Measurements from ENCODE around the gene MAP1LC3A. TPM values are rescaled to one million over a fixed set of nuclear protein-coding genes. Genes with fewer than 3 reads are reported as not detected.
"Not testable (repeated sequence)": the region's sequence is repeated elsewhere in the genome, so short reads cannot be mapped to it uniquely, and the experiment has no call there.

Gene MAP1LC3A
- total RNA-seq, 2 experiments from 2014 or later, result 2.6 to 2.7 TPM

DNA sequence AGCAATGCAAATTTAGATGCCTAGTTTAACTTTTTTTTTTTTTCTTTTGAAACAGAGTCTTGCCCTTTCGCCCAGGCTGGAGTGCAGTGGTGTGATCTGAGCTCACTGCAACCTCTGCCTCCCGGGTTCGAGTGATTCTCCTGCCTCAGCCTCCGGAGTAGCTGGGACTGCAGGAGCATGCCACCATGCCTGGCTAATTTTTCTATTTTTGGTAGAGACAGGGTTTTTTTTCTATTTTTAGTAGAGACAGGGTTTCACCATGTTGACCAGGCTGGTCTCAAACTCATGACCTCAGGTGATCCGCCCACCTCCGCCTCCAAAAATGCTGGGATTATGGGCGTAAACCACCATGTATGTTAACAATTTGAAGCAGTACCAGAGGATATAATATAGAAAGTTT is 39.7 kb upstream of the MAP1LC3A start:
- H3K27me3 Mint-ChIP-seq, POLR2A ChIA-PET, H3K9me3 Mint-ChIP-seq, H3K4me3 Mint-ChIP-seq, H3K27ac Mint-ChIP-seq, DNase-seq: not testable (repeated sequence)
- peaks cover 13% of the 10 kb centered on the region for H3K36me3 Mint-ChIP-seq (ENCODE audit: low read depth)
- CTCF ChIA-PET, result interaction anchor here (1.2 kb wide), 1 partner anchor 221 kb away, joined by 6 read pairs; no protein-coding TSS in a partner anchor
- peaks cover 32% of the 10 kb centered on the region for H3K4me1 Mint-ChIP-seq

DNA sequence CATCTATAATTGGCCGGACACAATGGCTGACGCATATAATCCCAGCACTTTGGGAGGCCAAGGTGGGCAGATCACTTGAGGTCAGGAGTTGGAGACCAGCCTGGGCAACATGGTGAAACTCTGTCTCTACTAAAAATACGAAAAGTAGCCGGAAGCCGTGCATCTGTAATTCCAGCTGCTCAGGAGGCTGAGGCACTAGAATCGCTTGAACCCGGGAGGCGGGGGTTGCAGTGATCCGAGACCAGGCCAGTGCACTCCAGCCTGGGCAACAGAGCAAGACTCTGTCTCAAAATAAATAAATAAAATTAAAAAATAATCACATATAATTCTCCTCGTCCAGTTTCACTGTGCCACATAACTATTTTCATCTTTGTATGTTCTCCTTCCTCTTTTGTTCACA is 38.7 kb upstream of the MAP1LC3A start:
- DNase-seq, POLR2A ChIA-PET, H3K4me3 Mint-ChIP-seq, H3K9me3 Mint-ChIP-seq, H3K27ac Mint-ChIP-seq, H3K27me3 Mint-ChIP-seq: not testable (repeated sequence)
- CTCF ChIA-PET, result interaction anchor here (1.3 kb wide), 1 partner anchor 207 kb away, joined by 3 read pairs; no protein-coding TSS in a partner anchor
- Mint-ChIP-seq H3K36me3 (ENCODE audit: low read depth) (peaks cover 17% of the 10 kb centered on the region), H3K4me1 (peaks cover 33% of the 10 kb centered on the region)

DNA sequence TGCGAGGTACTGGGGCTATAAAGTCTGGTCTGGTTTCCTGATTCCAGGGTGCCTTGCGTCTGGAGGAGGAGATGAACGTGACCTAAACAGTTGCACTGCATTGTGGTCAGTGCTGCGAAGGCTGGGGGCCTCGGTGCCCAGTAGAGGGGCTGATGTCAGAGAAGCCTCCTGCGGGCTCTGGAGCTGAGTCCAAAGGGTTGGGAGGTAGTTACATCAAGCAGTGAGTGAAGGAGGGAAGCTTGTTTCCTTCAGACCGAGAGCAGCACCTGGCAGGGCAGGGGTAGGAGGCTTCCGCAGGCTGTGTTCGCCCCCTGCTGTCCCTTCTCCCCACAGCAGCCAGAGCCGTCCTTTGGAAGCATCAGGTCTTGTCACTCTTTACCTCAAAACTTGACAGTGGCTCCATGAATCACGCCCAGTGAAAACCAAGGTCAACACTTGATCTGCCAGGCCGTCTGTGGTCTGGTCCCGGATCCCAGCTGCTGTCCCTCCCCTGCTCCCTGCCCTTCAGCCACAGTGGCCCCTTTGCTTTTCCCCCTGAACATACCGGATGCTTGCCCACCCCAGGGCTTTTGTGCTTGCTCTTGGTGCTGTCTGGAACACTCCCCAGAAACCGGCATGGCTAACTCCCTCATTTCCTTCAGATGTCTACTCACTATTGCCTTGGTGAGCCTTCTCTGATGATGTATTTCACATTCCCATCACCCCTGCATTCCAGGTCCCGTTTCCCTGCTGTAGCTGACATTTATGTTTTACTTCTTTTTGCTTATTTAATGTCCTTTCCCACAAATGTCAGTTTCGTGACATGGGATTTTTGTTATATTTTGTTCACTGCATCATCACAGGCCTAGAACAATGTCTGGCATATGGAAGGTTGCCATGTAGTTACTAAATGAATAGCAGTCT is 35.3 kb upstream of the MAP1LC3A start:
- POLR2A ChIA-PET, result interaction anchor here (1.0 kb wide), 1 partner anchor 211 kb away, joined by 3 read pairs; no protein-coding TSS in a partner anchor
- peaks cover 19% of the 10 kb centered on the region for H3K4me1 Mint-ChIP-seq
- CTCF ChIA-PET, result interaction anchor here (0.6 to 3.6 kb wide), 4 partner anchors 210 to 333 kb away, joined by 3 to 18 read pairs (median 4); no protein-coding TSS in a partner anchor
- H3K9me3 Mint-ChIP-seq, result no peaks in the 10 kb centered on the region
- peak; percentile 56 for DNase-seq
- H3K27ac Mint-ChIP-seq, result no peak overlapping the region
- H3K4me3 Mint-ChIP-seq, result no peak overlapping the region
- no peaks in the 10 kb centered on the region for H3K27me3 Mint-ChIP-seq
- peaks cover 25% of the 10 kb centered on the region for H3K36me3 Mint-ChIP-seq (ENCODE audit: low read depth)

DNA sequence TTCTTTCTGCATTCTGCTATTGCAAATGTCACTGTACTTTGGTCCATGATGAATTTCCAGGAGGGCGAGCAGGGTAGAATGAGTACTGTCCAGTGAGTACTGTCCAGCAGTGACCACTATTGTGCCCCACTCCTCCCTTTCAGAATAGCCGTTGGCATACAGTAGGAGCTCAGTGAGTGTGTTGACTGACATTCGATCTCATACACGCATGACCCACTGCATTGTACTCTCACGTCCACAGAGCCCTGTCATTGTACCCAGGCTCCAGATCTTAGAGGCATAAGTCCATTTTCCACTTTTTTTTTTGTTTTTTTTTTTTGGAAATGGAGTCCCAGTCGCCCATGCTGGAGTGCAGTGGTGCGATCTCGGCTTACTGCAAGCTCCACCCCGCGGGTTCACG is 34.1 kb upstream of the MAP1LC3A start:
- H3K36me3 Mint-ChIP-seq (ENCODE audit: low read depth), result peaks cover 31% of the 10 kb centered on the region
- peaks cover 15% of the 10 kb centered on the region for H3K4me1 Mint-ChIP-seq
- ChIA-PET POLR2A (no interaction called here), CTCF (interaction anchor here (0.6 to 3.6 kb wide), 3 partner anchors 211 to 243 kb away, joined by 3 to 18 read pairs (median 3); no protein-coding TSS in a partner anchor)
- no peak overlapping the region for H3K4me3 Mint-ChIP-seq
- H3K27ac Mint-ChIP-seq, result no peak overlapping the region
- no peaks in the 10 kb centered on the region for H3K27me3 Mint-ChIP-seq
- DNase-seq, result no peak
- no peaks in the 10 kb centered on the region for H3K9me3 Mint-ChIP-seq

DNA sequence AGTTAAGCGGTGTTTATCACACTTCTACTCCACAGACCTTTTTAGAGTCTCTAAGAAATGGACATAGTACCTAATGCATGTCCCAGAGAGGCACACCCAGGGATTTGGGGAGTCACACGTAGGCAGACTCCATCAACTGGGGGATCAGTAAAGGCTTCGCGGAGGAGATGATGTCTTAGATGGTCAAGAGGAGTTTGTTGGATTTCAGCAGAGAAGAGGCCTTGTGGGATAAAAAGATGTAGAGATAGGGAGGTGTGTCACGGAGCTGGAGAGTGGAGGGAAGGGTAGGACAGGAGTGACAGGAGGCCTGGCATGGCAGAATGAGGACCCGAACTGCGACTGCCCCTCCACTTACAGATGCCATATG is 33.2 kb upstream of the MAP1LC3A start:
- CTCF ChIA-PET, result interaction anchor here (1.3 kb wide), 1 partner anchor 213 kb away, joined by 3 read pairs; no protein-coding TSS in a partner anchor
- Mint-ChIP-seq H3K9me3 (no peaks in the 10 kb centered on the region), H3K4me1 (peaks cover 13% of the 10 kb centered on the region), H3K36me3 (ENCODE audit: low read depth) (peaks cover 28% of the 10 kb centered on the region), H3K27ac (no peak overlapping the region), H3K4me3 (no peak overlapping the region), H3K27me3 (no peaks in the 10 kb centered on the region)
- DNase-seq, result no peak
- POLR2A ChIA-PET, result no interaction called here

DNA sequence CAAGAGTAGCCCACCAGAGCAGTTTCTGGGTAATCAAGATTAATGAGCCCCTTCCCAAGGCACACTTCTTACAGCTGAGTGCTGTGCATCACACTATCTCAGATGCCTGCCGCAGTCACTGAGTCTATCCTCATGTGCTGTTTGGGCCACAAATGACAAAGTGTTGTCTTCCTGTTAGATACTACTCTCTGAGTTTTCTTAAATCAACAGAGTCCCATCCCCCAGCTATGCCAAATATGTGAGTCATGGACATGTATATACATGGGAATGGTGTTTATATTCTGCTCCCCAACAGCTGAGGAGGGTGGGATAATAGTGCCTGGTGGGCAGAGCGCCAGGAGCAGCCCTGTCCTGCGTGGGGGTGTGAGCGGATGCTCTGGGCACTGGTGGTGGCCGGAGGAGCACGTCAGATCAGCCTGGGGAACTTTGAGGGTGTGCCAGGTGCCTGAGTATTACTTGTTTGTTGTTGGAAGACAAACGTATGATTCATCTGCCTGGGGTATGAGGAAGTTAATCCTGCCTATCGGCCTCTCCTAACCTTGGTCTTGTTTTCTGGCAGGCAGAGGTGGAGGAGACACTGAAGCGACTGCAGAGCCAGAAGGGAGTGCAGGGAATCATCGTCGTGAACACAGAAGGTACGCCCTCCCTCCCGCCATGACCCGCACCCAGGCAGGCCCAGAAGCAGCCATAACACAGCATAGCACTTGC is 32.7 kb upstream of the MAP1LC3A start:
- Mint-ChIP-seq H3K27ac (no peak overlapping the region), H3K9me3 (no peaks in the 10 kb centered on the region), H3K36me3 (ENCODE audit: low read depth) (peaks cover 31% of the 10 kb centered on the region), H3K27me3 (no peaks in the 10 kb centered on the region), H3K4me3 (no peak overlapping the region), H3K4me1 (peaks cover 13% of the 10 kb centered on the region)
- CTCF ChIA-PET, result interaction anchor here (1.3 kb wide), 1 partner anchor 213 kb away, joined by 3 read pairs; no protein-coding TSS in a partner anchor
- POLR2A ChIA-PET, result no interaction called here
- DNase-seq, result no peak

DNA sequence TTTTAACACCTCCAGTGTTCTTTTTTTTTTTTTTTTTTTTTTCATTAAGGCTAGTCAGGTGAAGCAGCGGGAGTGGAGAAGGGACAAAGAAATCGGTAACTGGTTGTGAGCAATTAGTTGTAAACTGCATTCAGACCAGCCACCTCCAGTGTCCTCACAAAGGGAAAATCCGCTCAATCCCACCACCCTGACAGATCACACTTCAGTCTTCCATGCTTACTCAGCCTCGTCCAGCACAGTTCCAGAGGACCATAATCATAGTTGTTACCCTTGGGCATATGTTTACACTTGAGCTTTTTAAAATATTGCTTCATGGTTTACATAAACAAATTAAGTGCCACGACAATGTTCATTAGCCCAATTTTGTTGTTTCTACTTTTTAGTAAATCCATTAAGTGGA is 32.1 kb upstream of the MAP1LC3A start:
- H3K36me3 Mint-ChIP-seq (ENCODE audit: low read depth), result peaks cover 34% of the 10 kb centered on the region
- CTCF ChIA-PET, result no interaction called here
- H3K4me3 Mint-ChIP-seq, result no peak overlapping the region
- POLR2A ChIA-PET, result no interaction called here
- no peaks in the 10 kb centered on the region for H3K27me3 Mint-ChIP-seq
- no peak overlapping the region for H3K27ac Mint-ChIP-seq
- DNase-seq, result no peak
- peaks cover 12% of the 10 kb centered on the region for H3K4me1 Mint-ChIP-seq
- H3K9me3 Mint-ChIP-seq, result no peaks in the 10 kb centered on the region

DNA sequence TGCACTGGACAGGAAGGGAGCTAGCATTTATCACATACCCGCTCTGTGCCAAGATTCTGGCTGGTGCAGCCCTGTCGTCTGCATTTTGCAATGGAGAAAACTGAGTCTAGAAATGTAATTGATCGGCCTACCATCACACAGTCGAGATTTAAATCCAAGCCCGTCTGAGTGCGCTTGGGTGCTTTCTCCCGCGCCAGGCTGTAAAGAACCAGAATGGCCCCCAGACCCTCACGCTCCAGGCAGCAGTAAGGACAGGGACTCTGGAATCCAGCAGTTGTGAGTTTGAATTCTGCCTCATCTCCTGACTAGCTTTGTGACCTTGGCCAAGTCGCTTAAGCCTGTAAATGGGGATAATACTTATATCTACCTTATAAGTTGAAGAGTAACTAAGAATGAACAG is 31.5 kb upstream of the MAP1LC3A start:
- H3K4me1 Mint-ChIP-seq, result peaks cover 9% of the 10 kb centered on the region
- no peak for DNase-seq
- no peak overlapping the region for H3K4me3 Mint-ChIP-seq
- no peak overlapping the region for H3K27ac Mint-ChIP-seq
- H3K27me3 Mint-ChIP-seq, result no peaks in the 10 kb centered on the region
- POLR2A ChIA-PET, result no interaction called here
- CTCF ChIA-PET, result interaction anchor here (0.6 kb wide), 1 partner anchor 584 kb away, joined by 4 read pairs; no protein-coding TSS in a partner anchor
- peaks cover 35% of the 10 kb centered on the region for H3K36me3 Mint-ChIP-seq (ENCODE audit: low read depth)
- no peaks in the 10 kb centered on the region for H3K9me3 Mint-ChIP-seq

DNA sequence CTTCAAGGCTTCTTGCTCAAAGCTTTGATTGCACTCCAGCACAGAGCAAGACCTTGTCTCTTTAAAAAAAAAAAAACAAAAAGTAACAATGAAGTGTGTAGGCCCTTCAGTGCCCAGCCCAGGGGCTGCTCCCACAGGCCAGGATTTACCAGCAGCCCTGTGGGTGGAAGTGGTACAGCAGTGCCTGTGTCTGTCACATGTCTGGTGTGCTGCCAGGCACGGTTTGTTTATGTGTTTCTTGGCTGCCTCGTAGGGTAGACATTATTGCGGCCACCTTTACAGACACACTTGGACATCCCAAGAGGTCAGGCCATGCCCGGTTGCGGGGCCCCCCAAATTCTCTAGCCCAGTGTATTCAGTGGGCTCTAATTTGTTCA is 29.6 kb upstream of the MAP1LC3A start:
- CTCF ChIA-PET, result interaction anchor here (4.0 kb wide), 1 partner anchor 216 kb away, joined by 23 read pairs; no protein-coding TSS in a partner anchor
- H3K9me3 Mint-ChIP-seq, result no peaks in the 10 kb centered on the region
- peaks cover 30% of the 10 kb centered on the region for H3K36me3 Mint-ChIP-seq (ENCODE audit: low read depth)
- no peaks in the 10 kb centered on the region for H3K27me3 Mint-ChIP-seq
- no peak overlapping the region for H3K4me3 Mint-ChIP-seq
- DNase-seq, result no peak
- H3K27ac Mint-ChIP-seq, result no peak overlapping the region
- peaks cover 4% of the 10 kb centered on the region for H3K4me1 Mint-ChIP-seq
- POLR2A ChIA-PET, result no interaction called here

DNA sequence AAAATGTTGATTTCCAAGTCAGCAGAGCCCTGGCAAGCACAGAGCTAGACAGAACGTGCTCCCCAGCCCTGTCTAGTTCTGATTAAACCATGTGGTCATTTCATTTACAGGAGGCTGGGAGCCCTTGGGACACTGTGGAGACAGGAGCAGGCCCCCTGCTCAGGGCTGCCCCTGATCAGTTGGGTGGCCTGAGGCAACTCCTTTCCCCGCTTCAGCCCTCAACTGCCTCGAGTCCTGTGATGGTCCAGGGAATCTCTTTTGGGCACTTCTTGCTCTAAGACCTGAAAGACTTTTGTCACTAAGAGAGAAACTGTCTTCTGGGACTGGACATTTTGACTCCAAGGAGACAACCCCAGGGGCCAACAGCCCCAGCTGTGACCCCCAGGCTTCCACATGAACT is 28.8 kb upstream of the MAP1LC3A start:
- POLR2A ChIA-PET, result no interaction called here
- peaks cover 30% of the 10 kb centered on the region for H3K36me3 Mint-ChIP-seq (ENCODE audit: low read depth)

DNA sequence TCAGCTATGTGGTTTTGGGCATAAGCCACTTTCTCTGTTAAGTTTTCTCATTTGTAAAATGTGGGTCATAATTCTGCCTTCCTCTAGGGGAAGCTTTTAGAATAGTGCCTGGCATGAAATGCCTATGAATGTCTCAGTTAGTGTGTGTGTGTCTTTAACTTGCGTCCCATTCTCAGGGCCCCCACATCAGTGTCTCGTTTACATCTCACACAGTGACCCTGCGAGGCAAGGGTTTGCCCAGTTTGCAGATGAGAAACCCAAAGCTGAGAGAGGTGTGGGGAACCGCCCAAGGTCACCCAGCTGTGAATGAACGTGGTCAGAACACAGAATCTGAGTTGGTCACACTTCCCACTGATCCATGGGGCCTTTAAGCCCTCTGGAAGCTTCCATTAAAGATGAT is 28.2 kb upstream of the MAP1LC3A start:
- ChIA-PET CTCF (interaction anchor here (0.6 to 4.0 kb wide), 3 partner anchors 15 to 713 kb away, joined by 3 to 23 read pairs (median 3); no protein-coding TSS in a partner anchor), POLR2A (no interaction called here)
- Mint-ChIP-seq H3K27ac (peak overlapping the region; percentile 7), H3K27me3 (no peaks in the 10 kb centered on the region), H3K4me3 (no peak overlapping the region), H3K36me3 (ENCODE audit: low read depth) (peaks cover 35% of the 10 kb centered on the region), H3K4me1 (no peaks in the 10 kb centered on the region), H3K9me3 (no peaks in the 10 kb centered on the region)
- no peak for DNase-seq

More for the DNA sequence above, 28.8 kb upstream of the MAP1LC3A start:
- H3K9me3 Mint-ChIP-seq, result no peaks in the 10 kb centered on the region
- no peaks in the 10 kb centered on the region for H3K27me3 Mint-ChIP-seq
- DNase-seq, result no peak
- CTCF ChIA-PET, result interaction anchor here (4.0 kb wide), 1 partner anchor 217 kb away, joined by 23 read pairs; no protein-coding TSS in a partner anchor
- H3K27ac Mint-ChIP-seq, result no peak overlapping the region
- no peak overlapping the region for H3K4me3 Mint-ChIP-seq
- H3K4me1 Mint-ChIP-seq, result no peaks in the 10 kb centered on the region

DNA sequence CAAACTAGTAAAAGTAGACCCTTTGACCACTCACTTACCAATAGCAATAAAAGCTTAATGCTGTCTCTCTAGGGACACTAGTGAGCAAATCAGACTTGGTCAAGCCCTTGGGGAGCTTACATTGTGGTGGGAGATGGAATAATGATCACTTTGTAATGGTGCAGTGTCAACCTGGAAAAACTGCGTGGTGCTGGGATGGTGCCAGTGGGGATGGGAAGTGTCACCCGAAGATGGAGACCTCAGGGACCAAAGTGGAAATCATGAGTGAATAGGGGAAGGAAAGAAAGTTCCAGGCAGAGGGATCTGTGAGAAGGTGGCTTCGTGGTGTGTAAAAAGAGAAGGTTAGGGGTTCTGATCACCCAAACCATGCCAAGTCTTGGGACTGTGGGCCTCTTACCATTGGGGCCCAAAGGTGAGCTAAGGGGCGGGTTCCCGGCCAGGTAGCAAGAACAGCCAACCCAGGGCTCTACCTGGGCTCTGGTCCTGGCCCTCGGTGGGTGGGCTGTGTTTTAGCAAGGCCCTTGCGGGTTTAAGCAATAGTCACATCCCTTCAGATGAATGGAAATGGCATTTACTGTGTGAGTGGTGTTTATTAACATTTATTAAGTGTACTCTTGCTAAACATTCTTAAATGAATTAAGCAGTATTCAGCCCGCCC is 26.8 kb upstream of the MAP1LC3A start:
- ChIA-PET POLR2A (no interaction called here), CTCF (interaction anchor here (1.0 to 4.0 kb wide), 3 partner anchors 13 to 219 kb away, joined by 3 to 23 read pairs (median 5); no protein-coding TSS in a partner anchor)
- Mint-ChIP-seq H3K4me3 (no peak overlapping the region), H3K4me1 (no peaks in the 10 kb centered on the region), H3K27me3 (no peaks in the 10 kb centered on the region), H3K27ac (no peak overlapping the region), H3K9me3 (no peaks in the 10 kb centered on the region), H3K36me3 (ENCODE audit: low read depth) (peaks cover 36% of the 10 kb centered on the region)
- DNase-seq, result no peak
